GM18861 (cell line): ENCODE data around the gene BTBD2.

Experiments used
- ATAC-seq: cut with Tn5 transposase; IDR thresholded peaks from one replicate; pipeline ENCODE4 v1.9.1; 2021; ENCODE audit not compliant: unreplicated experiment

BTBD2 gene

DNA sequence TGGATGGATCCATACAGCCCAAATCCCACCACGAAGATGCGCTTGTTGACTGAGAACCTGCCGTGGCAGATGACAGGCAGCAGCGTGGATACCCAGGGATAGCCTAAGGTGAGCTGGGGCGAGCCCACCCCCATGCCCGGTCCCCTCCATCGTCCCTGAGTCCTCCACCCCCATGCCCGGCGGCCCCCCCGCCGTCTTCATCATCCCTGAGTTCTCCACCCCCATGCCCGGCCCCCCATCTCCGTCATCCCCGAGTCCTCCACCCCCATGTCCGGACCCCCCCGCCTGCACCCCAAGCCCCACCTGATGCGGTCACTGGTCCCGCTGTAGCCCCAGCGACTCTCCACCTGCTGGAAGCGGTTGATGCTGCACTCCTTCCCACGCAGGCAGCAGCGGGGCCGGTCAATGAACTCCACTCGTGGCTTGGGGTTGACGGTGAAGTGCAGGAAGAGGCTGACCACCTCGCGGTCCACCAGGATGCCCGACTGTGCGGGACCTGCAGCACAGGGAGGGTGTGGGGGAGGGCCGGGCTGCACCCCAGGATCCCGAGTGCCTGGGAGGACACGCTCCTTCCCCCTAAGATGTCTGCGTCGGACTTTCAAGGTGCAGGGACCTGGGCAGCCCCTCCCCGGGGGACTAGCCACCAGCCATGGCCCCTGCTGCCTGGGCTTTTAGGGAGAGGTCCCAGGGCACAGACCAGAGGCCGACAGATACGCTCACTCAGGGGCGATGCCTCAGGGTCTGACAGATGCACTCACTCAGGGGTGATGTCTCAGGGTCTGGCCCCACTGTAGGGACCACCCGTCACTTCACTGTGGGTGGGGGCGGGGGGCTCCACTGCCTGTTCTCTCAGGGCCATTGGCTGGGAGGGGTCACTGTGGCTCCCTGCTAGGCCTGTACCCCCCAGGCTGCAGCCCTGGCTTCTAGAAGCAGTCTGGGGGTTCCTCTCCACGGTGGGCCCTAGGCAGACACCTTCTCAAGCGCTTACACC, 28.0 kb downstream of the BTBD2 start:
- ATAC-seq: no peak

DNA sequence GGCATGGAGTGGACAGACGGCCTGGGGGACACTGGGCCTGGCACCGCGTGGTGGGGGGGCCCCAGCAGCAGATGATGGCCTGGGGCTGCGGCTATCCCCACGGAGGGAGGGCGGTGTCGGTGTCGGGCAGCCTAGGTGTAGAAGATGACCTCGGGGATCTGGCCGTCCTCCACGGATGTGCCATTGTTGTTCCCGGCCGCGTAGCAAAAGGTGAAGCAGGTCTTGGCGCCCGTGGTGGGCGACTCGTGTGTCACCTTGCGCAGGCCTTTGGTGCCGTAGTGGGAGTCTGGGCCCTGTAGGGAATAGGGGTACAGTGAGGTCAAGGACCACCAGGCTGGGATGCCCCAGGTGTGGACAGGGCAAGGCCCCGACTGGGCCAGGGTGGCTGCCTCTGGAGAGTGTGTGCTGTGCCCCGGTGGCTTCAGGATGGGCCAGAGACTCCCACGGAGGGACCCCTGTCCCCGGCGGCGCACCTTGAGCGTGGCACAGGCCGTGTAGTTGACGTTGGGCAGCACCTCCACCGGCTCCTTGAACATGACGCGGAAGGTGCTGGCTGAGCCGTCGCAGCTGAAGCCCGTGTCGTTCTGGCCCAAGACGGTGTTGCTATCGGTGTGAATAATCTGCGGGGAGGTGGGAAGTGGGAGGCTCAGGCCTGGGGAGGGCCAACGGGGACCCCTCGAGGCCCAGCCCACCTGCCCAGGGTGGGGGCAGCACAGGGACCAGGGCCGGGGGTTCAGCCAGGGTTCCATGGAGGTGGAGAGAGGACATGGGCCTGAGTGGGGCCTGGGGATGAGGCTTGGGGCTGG, 29.0 kb downstream of the BTBD2 start:
- no peak for ATAC-seq

DNA sequence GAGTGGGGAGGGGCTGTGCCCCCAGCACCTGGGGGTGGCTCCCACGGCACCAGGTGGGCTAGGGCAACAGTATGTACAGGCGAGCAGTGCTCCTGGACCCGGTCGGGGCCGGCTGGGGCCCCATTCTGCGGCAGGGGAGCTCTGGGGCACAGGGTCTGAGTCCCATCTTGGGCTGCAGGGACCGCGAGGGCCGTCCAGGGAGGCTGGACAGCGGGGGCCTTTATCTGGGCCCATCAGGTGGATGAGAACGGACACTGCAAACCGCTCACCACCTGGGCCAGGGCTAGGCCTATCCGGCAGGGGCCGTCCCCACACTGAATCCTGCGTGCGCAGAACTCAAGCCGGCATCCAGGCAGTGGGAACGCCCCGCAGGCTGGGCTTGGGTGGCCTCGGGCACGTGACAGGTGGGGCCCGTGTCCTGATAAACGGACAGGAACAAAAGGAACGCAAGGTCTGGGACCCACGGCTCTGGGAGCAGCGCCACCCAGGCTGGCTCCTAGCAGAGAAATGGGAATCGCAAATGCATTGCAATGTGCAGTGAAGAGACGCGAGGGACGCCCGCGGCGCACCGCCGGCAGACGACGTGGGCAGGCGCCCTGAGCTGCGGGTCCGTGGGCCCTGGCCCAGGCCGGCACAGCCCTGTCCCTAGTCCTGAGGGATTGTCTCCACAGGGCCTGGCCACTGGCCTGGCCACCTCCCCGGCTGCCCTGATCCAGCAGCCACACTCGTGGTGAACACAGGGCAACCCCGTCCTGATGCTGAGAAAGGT, 29.7 kb downstream of the BTBD2 start:
- no peak for ATAC-seq

DNA sequence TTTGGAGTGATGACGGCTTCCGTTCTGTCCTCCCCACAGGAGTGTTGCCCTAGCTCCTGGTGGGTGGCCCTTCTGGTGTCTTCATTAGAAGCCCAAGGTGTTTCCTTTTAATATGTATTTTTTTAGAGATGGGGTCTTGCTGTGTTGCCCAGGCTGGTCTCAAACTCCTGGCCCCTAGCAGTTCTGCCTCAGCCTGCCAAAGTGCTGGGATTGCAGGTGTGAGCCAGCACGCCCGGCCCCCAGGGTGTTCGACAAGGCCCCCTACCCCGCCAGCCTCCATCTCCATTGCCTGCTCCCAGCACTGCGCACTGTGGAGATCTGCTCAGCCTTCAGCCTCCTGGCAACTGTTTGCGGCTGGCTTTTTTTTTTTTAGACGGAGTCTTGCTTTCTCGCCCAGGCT, 31.2 kb downstream of the BTBD2 start:
- no peak for ATAC-seq

DNA sequence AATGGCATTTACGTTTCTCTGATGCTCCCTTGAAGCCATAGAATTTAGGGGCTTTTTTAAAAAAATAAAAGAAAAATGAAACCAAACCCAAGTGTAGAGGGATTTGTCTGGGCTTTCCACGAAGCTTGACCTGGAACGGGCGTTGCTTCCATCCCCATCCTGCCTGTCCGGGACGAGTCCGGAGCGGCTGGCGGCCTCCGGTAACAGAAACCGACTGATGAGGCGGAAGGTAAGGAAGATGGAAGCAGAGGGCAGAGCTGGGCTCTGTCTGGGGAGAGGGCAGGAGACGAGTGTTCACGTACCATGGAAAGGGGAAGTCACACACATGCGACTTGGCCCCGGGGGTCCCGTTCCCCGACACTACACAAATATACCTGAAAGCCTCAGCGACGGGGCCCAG, 34.3 kb downstream of the BTBD2 start:
- no peak for ATAC-seq

DNA sequence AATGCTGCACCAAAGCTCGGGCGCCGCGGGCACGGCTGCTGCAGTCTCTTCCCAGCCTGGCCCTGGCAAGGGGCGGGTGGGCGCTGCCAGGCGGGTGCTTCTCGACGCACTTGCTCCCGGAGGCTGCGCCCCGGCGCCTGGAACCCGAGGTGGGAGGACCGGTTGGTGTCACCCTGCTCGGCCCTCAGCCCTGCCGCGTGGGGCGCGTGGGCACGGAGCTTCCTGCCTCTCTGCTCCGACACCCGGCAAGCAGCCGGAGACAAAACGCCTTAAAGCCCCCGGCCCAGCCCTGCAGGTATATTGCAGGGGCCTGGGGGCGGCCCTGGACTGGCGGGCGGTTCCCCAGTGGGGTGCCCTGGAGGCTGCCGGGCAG, 34.7 kb downstream of the BTBD2 start:
- no peak for ATAC-seq

DNA sequence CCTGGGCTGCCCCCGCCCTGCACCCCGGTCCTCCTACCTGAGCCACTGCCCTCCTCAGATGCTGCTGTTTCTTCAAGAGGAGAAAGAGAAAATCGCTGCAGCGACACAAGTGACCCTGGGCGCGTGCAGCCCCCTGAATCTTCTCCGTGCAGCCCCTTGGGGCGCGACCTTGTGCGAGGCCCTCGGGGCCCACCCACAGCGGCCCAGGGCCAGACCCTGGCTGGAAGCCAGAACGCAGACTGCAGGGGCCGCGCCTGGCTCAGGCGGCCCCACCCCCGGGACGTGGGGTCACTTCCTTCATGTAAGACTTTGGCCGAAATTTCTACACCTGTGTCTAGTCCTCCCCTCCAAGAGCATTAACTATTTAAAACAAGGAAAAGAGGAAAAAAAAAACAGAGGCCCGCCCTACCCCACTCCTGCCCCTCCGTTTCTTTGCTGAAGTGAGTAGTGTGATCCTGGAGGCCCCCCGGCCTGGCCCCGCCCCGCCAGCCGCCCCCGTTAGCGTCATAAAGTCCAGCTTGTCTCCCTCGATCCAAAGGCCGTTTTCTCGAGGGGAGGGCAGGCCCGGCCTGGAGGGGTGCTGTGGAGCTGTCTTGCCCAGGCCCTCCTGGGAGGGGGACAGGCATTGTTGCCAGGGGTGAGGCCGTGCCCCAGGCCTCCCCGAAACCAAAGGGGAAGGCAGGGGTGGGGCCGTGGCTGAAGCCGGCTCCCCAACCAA, 35.3 kb downstream of the BTBD2 start:
- ATAC-seq: no peak

DNA sequence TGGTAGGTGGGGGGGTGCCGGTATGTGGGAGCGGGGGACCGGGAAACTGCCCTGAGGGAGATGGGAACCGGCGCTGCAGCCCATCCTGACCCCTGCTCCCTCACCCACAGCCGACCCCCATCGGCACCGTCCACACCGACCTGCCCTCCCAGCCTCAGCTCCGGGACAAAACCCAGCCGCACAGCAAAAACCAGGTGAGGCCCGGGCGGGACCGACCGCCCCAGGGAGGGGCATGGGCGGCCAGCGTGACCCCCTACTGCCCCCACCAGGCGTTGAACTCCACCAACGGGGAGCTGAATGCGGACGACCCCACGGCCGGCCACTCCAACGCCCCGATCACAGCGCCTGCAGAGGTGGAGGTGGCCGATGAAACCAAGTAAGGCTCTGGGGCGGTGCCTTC, 35.9 kb downstream of the BTBD2 start:
- no peak for ATAC-seq

DNA sequence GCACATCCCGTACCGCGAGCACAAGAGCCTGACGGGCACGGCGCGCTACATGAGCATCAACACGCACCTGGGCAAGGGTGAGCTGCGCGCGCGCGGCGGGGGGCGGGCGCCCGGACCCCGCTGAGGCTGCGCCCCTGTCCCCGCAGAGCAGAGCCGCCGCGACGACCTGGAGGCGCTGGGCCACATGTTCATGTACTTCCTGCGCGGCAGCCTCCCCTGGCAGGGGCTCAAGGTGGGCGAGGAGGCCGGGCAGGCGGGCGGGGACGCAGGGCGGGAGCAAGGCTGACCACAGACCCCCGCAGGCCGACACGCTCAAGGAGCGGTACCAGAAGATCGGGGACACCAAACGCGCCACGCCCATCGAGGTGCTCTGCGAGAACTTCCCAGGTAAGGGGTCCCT, 36.5 kb downstream of the BTBD2 start:
- no peak for ATAC-seq

DNA sequence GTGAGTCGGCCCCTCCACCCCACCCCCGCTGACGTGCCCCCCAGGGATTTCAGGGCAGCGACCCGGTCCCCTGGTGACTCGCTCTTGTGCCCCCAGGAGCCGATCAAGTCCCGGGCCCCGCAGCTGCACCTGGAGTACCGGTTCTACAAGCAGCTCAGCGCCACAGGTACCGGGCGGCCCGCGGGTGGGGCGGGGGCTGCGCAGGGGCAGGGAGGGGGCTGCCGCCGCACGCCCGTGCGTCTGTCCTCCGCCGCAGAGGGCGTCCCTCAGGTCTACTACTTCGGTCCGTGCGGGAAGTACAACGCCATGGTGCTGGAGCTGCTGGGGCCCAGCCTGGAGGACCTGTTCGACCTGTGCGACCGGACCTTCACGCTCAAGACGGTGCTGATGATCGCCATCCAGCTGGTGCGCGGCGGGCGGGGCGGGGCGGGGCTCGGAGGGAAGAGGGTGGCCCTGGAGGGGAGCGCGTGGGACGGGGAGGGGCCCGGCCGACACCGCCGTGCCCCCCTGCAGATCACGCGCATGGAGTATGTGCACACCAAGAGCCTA, 37.1 kb downstream of the BTBD2 start:
- no peak for ATAC-seq

DNA sequence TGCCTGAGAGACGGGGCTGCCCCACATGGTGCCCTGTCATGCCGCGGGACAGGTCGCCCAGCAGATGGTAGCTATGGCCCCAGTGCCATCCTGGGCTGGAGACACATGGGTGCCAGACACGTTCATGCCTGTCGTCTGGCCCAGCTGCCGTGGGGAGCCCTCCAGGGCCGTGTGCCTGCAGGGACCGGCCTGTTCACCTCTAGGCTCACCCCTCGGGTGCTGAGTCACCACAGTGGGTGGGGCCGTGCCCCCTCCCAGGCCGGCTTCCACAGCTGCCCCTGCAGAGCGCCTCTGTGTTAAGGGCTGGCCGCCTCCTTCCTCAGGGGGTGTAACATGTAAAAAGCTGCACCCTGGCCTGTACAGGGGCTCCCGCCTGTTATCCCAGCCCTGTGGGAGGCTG, 38.4 kb downstream of the BTBD2 start:
- ATAC-seq: no peak

DNA sequence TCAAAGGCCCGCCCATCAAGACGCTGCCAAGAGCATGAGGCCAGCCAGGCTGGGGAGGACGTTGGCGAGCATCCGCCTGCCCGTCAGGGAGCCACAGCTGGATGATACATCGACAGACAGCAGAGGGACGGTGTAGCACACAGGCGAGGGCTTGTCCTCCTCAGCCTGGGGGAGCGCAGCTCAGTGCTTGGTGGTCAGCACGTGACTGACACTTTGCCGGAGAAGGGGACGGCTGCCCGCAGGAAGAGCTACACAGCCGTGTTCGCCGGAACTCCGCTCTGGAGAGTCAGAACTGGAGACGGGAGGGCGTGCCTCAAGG, 40.4 kb downstream of the BTBD2 start:
- no peak for ATAC-seq

DNA sequence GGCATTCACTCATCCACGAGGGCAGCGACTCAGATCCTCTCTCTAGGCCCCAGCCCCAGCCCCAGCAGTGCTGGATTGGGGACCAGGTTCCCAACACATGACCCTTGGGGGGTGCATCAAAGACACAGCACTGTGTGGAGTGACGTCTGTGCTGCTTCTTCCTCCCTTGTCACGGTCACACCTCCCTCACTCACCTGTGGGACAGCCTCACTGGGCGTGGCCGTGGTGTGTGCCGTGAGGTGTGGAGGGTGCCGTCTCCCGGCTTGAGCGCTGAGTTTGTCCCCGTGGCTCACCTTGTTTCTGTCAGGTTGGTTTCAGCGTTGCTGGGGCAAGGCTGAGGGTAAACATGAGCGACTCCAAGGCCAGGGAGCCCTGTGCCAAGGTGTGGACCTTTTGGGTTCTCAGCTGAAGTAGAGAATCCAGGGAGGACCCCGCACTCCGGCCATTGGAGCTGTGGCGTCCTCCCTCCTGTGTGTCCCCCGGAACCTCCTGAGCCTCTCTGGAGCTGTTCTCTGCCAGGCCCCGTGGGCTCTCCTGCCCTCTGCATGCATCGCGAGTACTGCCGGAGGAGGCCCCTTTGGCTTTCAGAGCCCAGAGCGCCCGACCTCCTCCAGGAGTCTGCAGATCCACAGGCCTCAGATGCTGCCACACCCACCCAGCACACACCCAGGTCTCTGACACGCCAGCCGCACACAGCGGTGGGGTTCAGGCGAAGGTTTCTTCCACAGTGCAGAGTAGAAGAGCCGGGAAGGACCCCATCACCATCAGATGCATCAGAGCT, 40.9 kb downstream of the BTBD2 start:
- no peak for ATAC-seq

DNA sequence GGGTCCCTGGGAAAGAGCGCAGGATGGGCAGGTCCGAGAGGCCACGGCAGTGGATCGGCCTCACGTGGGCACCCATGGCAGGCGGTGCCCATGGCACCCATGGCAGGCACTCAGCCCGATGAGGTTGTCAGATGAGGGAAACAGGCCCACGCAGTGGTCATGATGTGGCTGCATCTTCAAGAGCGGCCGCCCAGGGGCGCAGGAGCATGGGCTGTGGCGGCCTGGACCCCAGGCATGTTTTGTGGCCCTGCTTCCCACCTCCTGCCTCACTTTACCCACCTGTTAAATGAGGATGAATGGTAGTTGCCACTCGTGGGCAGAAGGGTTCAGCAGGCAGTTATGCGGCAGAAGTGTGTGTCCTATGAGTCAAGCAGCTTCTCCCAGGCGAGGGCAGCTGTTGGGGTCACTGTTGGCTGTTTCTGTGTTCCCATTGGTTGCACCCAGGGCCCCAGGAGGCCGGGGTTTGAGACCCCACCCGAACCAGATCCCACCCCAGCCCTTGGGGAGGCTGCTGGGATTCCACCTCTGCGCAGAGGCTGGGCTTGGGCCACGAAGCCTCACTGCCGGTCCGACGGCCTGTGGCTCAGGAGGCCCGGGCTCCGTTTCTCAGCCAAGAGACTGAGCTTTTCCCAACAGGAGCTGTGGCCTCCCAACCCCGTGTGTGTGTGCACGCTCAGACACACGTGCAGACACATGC, 44.6 kb downstream of the BTBD2 start:
- ATAC-seq: no peak

DNA sequence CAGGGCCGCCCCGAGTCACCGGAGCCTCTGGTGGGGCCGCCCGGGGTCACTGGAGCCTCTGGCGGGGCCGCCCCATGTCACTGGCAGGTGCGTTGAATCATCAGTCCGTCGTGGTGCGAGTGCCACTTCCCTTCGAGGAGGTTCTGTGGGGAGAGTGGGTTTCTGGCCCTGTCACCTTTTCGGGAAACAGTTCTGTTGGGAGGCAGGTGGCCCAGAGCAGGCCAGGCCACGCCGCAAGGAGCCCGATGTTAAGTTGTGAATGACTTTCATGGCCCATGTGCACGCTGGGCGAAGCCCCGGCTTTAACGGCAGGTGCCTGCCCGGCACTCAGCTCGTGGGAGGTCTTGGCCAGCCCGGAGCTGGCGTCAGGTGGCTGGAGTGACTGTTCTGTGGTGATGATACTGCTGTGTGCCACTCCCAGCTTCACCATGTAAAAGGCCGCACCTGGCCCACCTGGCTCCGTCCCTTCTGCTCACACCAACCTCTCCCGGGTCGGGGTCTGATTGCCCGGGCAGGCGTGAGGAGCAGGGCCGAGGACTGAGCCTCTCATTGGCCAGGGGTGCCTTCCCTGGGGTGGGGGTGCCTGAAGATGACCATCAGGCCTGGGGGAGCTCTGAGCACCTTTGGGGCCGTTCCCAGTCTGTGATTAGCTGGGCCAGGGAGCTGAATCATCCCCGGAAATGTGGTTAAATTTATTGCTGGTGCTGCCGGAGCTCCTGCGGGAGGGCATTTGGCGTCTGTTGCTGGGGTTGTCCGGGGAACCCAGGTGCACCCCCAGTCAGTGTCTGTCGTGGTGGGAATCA, 45.3 kb downstream of the BTBD2 start:
- no peak for ATAC-seq

DNA sequence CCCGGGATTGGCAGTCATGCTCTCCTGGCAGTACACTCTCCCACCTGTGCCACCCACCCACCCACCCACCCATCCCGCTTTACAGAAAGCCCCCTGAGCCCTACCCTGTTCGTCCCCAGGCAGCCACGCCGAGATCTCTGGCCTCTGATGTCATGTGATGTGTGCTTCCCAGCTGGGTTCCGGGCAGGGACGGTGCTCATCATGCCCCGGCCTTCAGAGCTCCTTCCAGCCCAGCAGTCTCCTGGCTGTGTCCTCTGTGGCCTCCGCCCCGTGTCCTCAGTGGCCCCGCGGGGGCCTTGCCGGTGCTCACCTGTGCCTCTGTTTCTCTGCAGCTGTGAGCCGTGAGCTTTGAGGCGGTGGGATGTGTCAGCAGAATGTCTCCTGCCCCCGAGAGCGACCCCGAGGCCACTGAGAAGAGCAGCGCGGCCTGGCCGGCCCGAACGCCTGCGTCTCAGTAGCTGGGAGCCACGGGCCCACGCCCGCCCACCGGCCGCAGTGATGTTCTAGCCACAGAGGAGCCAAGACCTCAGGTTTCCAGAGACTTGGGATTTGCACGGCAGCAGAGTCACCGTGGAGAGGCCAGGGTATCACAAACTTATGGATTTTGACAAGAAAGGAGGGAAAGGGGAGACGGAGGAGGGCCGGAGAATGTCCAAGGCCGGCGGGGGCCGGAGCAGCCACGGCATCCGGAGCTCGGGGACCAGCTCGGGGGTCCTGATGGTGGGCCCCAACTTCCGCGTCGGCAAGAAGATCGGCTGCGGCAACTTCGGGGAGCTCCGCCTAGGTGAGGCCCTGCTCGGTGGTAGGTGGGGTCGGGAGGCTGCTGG, 46.1 kb downstream of the BTBD2 start:
- no peak for ATAC-seq
